ENCODE data around the gene JMJD1C.
"Not testable (repeated sequence)": the region's sequence is repeated elsewhere in the genome, so short reads cannot be mapped to it uniquely, and the experiment has no call there.

JMJD1C gene

GRCh38 chr10:63155388-63156020, 310.3 kb downstream of the JMJD1C start:
- no peak for DNase-seq

GRCh38 chr10:63154546-63155387, 311.0 kb downstream of the JMJD1C start:
- DNase-seq: no peak

- DNase-seq: not testable (repeated sequence)
Observed at GRCh38 chr10:63153868-63154545, 311.8 kb downstream of the JMJD1C start.

GRCh38 chr10:63150745-63151144, 315.0 kb downstream of the JMJD1C start:
- DNase-seq: no peak

GRCh38 chr10:63146503-63146902, 319.3 kb downstream of the JMJD1C start:
- no peak for DNase-seq

- DNase-seq: no peak
Observed at GRCh38 chr10:63145782-63146181, 320.0 kb downstream of the JMJD1C start.

GRCh38 chr10:63143987-63144386, 321.8 kb downstream of the JMJD1C start:
- no peak for DNase-seq

GRCh38 chr10:63142136-63142535, 323.6 kb downstream of the JMJD1C start:
- DNase-seq: no peak

- no peak for DNase-seq
Observed at GRCh38 chr10:63140077-63140476, 325.7 kb downstream of the JMJD1C start.

GRCh38 chr10:63137306-63137705, 328.5 kb downstream of the JMJD1C start:
- DNase-seq: no peak

GRCh38 chr10:63133821-63134557, 331.8 kb downstream of the JMJD1C start:
- DNase-seq: no peak

- peak; percentile 88 for DNase-seq
Observed at GRCh38 chr10:63133056-63133820, 332.5 kb downstream of the JMJD1C start, which contains the start of gene NRBF2. TSS of gene NRBF2 (plus strand) at chr10:63133328. CDS start at chr10:63133471, 143 bp downstream.

GRCh38 chr10:63132651-63133055, 333.1 kb downstream of the JMJD1C start:
- DNase-seq: no peak

GRCh38 chr10:63129888-63130287, 335.9 kb downstream of the JMJD1C start:
- DNase-seq: no peak

- no peak for DNase-seq
Observed at GRCh38 chr10:63128443-63128842, 337.3 kb downstream of the JMJD1C start.

- DNase-seq: no peak
Observed at GRCh38 chr10:63125459-63125858, 340.3 kb downstream of the JMJD1C start.

- DNase-seq: no peak
Observed at GRCh38 chr10:63123727-63124362, 341.9 kb downstream of the JMJD1C start.

- no peak for DNase-seq
Observed at GRCh38 chr10:63120554-63120953, 345.2 kb downstream of the JMJD1C start.

GRCh38 chr10:63119041-63119440, 346.7 kb downstream of the JMJD1C start:
- DNase-seq: no peak

Data from NCI-H510A treated with DMSO at 0.1 percent for 48 hours (cell line).